CD14-positive monocyte (primary cell): ENCODE data around the gene FAM83G. TPM values are rescaled to one million over a fixed set of nuclear protein-coding genes. Genes with fewer than 3 reads are reported as not detected.

Source experiments
- DNase-seq, 3 donors: peaks; one replicate each; pipeline ENCODE4 v3.0.0-alpha.2; 2011 to 2022
- H2AFZ ChIP-seq: 2 replicates; pipeline ENCODE4 v1.6.0; 2012; ENCODE audit warnings: mild to moderate bottlenecking, low read depth, low read length, inconsistent platforms; ENCODE audit not compliant: insufficient read depth, poor library complexity, severe bottlenecking
- H3K27ac ChIP-seq, 2 donors: 1 replicate in 1 of 2; 2 replicates in 1 of 2; pipeline ENCODE4 v1.5.1; 2012 to 2013; ENCODE audit warnings: low read length in 2 of 2, control low read depth in 1 of 2, inconsistent platforms in 1 of 2, low read depth in 1 of 2, mild to moderate bottlenecking in 1 of 2
- H3K27me3 ChIP-seq, 2 donors: one replicate each; pipeline versions ENCODE4 v1.6.0 to v1.6.1; 2011 to 2013; ENCODE audit warnings: low read length in 2 of 2; ENCODE audit not compliant: control insufficient read depth in 2 of 2, insufficient read depth in 2 of 2
- H3K36me3 ChIP-seq, 2 donors: replicated peaks in 1 of 2; 1 replicate in 1 of 2; 2 replicates in 1 of 2; pipeline versions ENCODE4 v1.5.1 to v1.6.1; 2012 to 2013; ENCODE audit warnings: low read length in 2 of 2, control low read depth in 1 of 2, inconsistent platforms in 1 of 2, mild to moderate bottlenecking in 1 of 2; ENCODE audit not compliant: insufficient read depth in 2 of 2, control insufficient read depth in 1 of 2
- H3K4me1 ChIP-seq, 2 donors: 1 replicate in 1 of 2; 2 replicates in 1 of 2; pipeline versions ENCODE4 v1.5.1 to v1.6.1; 2012 to 2013; ENCODE audit warnings: low read length in 2 of 2, control low read depth in 1 of 2, inconsistent platforms in 1 of 2, mild to moderate bottlenecking in 1 of 2, moderate library complexity in 1 of 2; ENCODE audit not compliant: insufficient read depth in 2 of 2, control insufficient read depth in 1 of 2
- H3K4me2 ChIP-seq: replicated peaks from 2 replicates; pipeline ENCODE3; 2012; ENCODE audit warnings: low read length, moderate library complexity, mild to moderate bottlenecking; ENCODE audit not compliant: poor library complexity, severe bottlenecking; ENCODE audit errors: extremely low read depth
- H3K4me3 ChIP-seq, 3 experiments: fragments of 200-600 bp in 1 of 3; sonication (generic) in 1 of 3; replicated peaks in 1 of 3; 1 replicate in 2 of 3; 2 replicates in 1 of 3; pipeline ENCODE4 v1.5.1; 2011 to 2013; ENCODE audit warnings: low read length in 3 of 3, mild to moderate bottlenecking in 3 of 3, control low read depth in 2 of 3, low read depth in 2 of 3, inconsistent platforms in 1 of 3, moderate library complexity in 1 of 3
- H3K79me2 ChIP-seq: 2 replicates; pipeline ENCODE4 v1.6.0; 2012; ENCODE audit warnings: mild to moderate bottlenecking, control low read depth, inconsistent platforms, low read length, moderate library complexity; ENCODE audit not compliant: insufficient read depth
- H3K9ac ChIP-seq: 2 replicates; pipeline ENCODE4 v1.6.0; 2017; ENCODE audit warnings: low read length, mild to moderate bottlenecking; ENCODE audit not compliant: insufficient read depth, poor library complexity, severe bottlenecking
- H3K9me3 ChIP-seq, 2 donors: replicated peaks in 1 of 2; 1 replicate in 1 of 2; 2 replicates in 1 of 2; pipeline versions ENCODE4 v1.5.1 to v1.6.1; 2012 to 2013; ENCODE audit warnings: low read length in 2 of 2, control low read depth in 1 of 2; ENCODE audit not compliant: control insufficient read depth in 1 of 2, insufficient read depth in 1 of 2
- H4K20me1 ChIP-seq: 2 replicates; pipeline ENCODE4 v1.6.0; 2012; ENCODE audit warnings: mild to moderate bottlenecking, low read length, control low read depth, moderate library complexity; ENCODE audit not compliant: insufficient read depth
- H3K27ac Mint-ChIP-seq, 7 donors: one replicate each; pipeline ENCODE4 v1.8.0; 2020; ENCODE audit warnings: mild to moderate bottlenecking in 7 of 7, mixed read lengths in 7 of 7, moderate library complexity in 6 of 7, inconsistent platforms in 2 of 7
- H3K27me3 Mint-ChIP-seq, 3 donors: one replicate each; pipeline ENCODE4 v1.8.0; 2021 to 2022; ENCODE audit warnings: low read depth in 3 of 3, mild to moderate bottlenecking in 3 of 3, mixed read lengths in 3 of 3, moderate library complexity in 3 of 3, inconsistent platforms in 1 of 3
- H3K36me3 Mint-ChIP-seq, 2 donors: one replicate each; pipeline ENCODE4 v1.8.0; 2020; ENCODE audit warnings: mixed read lengths in 2 of 2, inconsistent platforms in 1 of 2, mild to moderate bottlenecking in 1 of 2
- H3K4me1 Mint-ChIP-seq: one replicate; pipeline ENCODE4 v1.8.0; 2020; ENCODE audit warnings: mild to moderate bottlenecking, mixed read lengths
- H3K4me3 Mint-ChIP-seq, 2 donors: one replicate each; pipeline ENCODE4 v1.8.0; 2020; ENCODE audit warnings: mild to moderate bottlenecking in 2 of 2, mixed read lengths in 2 of 2, moderate library complexity in 1 of 2
- H3K9me3 Mint-ChIP-seq, 7 donors: one replicate each; pipeline ENCODE4 v1.8.0; 2020 to 2022; ENCODE audit warnings: mixed read lengths in 7 of 7, mild to moderate bottlenecking in 6 of 7, moderate library complexity in 6 of 7, inconsistent platforms in 2 of 7
- CTCF ChIP-seq: fragments of 200-600 bp; IDR thresholded peaks from one replicate; pipeline ENCODE4 v1.8.0; 2022; ENCODE audit warnings: antibody characterized with exemption, mild to moderate bottlenecking
- WGBS: methylation state at CpG from one replicate; pipeline ENCODE4 v1.1.5; 2013; ENCODE audit warnings: missing lambda C conversion rate; ENCODE audit not compliant: insufficient coverage; 5-methylcytosine and 5-hydroxymethylcytosine counted together
- intact Hi-C, 2 donors: fragments of 100-400 bp; cut with micrococcal nuclease; formaldehyde crosslinking; loops; one replicate each; pipeline versions ENCODE4 v1.15.0 to v1.15.1; 2023
- polyA plus RNA-seq, 3 donors: library from polyadenylated mRNA; depleted of rRNA in 1 of 3; unstranded in 2 of 3; stranded (reverse) in 1 of 3; fragments of 300-500 nt in 2 of 3; fragments of >200 nt in 1 of 3; fragmentation: Illumina TruSeq in 2 of 3; gene quantifications; 1 replicate in 2 of 3; 2 replicates in 1 of 3; pipeline ENCODE4 v1.2.3, GENCODE V29; 2012 to 2021

Gene FAM83G
- polyA plus RNA-seq, 3 donors = 0.04 to 0.17 (median 0.08) TPM

GRCh38 chr17:18997650-18998196 is 6.8 kb downstream of the FAM83G start:
- Histone ChIP-seq H3K4me1 (peaks cover 0 to 5% of the 10 kb centered on the region in 2 donors), H3K79me2 (no peaks in the 10 kb centered on the region), H3K9ac (no peak overlapping the region), H3K9me3 (no peaks in the 10 kb centered on the region), H3K27me3 (peaks cover 0 to 19% of the 10 kb centered on the region in 2 donors), H2AFZ (no peak overlapping the region), H3K4me2 (no peak overlapping the region), H3K36me3 (no peaks in the 10 kb centered on the region), H4K20me1 (no peaks in the 10 kb centered on the region), H3K27ac (no peak overlapping the region), H3K4me3 (no peak overlapping the region)
- H3K4me3 Mint-ChIP-seq = no peak overlapping the region
- WGBS = 94% methylated on average over 3 of the region's 6 CpGs
- TF ChIP-seq CTCF = no peak
- peaks cover 3 to 6% of the 10 kb centered on the region in 2 donors for H3K36me3 Mint-ChIP-seq
- no peak for DNase-seq
- intact Hi-C loops = no loop called here
- H3K4me1 Mint-ChIP-seq = peaks cover 10% of the 10 kb centered on the region
- no peak overlapping the region for H3K27ac Mint-ChIP-seq
- H3K9me3 Mint-ChIP-seq = peaks cover 4 to 18% (median 11%) of the 10 kb centered on the region in 7 donors
- peaks cover 14 to 42% (median 29%) of the 10 kb centered on the region in 3 donors for H3K27me3 Mint-ChIP-seq

- no peak overlapping the region for H3K27ac ChIP-seq
- Mint-ChIP-seq H3K27me3 (peaks cover 14 to 41% (median 22%) of the 10 kb centered on the region in 3 donors), H3K36me3 (peaks cover 0 to 6% of the 10 kb centered on the region in 2 donors), H3K9me3 (peaks cover 4 to 18% (median 11%) of the 10 kb centered on the region in 7 donors), H3K4me1 (peaks cover 7% of the 10 kb centered on the region), H3K27ac (no peak overlapping the region), H3K4me3 (no peak overlapping the region)
- H3K4me1 ChIP-seq = no peaks in the 10 kb centered on the region
- H4K20me1 ChIP-seq = no peaks in the 10 kb centered on the region
- no peak overlapping the region for H3K4me2 ChIP-seq
- no peaks in the 10 kb centered on the region for H3K36me3 ChIP-seq
- no peak overlapping the region for H3K4me3 ChIP-seq
- H3K9me3 ChIP-seq = no peaks in the 10 kb centered on the region
- WGBS = 100% methylated on average over 2 of the region's 2 CpGs
- no peak overlapping the region for H2AFZ ChIP-seq
- H3K27me3 ChIP-seq = peaks cover 0 to 11% of the 10 kb centered on the region in 2 donors
- TF ChIP-seq CTCF = no peak
- no peak overlapping the region for H3K9ac ChIP-seq
- H3K79me2 ChIP-seq = no peaks in the 10 kb centered on the region
- no peak for DNase-seq
- intact Hi-C loops = no loop called here
Measured at GRCh38 chr17:18996458-18996857, 8.1 kb downstream of the FAM83G start.
